Cardiac septum (tissue), 1 donor: Measurements from ENCODE around the gene MRPL41. TPM values are rescaled to one million over a fixed set of nuclear protein-coding genes. Genes with fewer than 3 reads are reported as not detected.
"Not testable (repeated sequence)": the region's sequence is repeated elsewhere in the genome, so short reads cannot be mapped to it uniquely, and the experiment has no call there.

Experiments used
- DNase-seq: peaks from one replicate; pipeline ENCODE4 v3.0.0-alpha.2; 2020; ENCODE audit warnings: low spot score
- intact Hi-C: fragments of 100-400 bp; cut with DNase I; formaldehyde crosslinking; loops from one replicate; pipeline ENCODE4 v1.14.0; 2022
- total RNA-seq: library from RNA; stranded (reverse); fragmentation: NEBNext Ultra II Directional; extraction: Animal tissue kit (Norgen Biotek cat#: 25700); gene quantifications from one replicate; pipeline ENCODE4 v1.2.1, GENCODE V29; 2021
- donor health status: DM: no; HTN: no; CAD: no.

Gene MRPL41
- total RNA-seq, 1 donor from 2014 or later: 184 TPM

DNA sequence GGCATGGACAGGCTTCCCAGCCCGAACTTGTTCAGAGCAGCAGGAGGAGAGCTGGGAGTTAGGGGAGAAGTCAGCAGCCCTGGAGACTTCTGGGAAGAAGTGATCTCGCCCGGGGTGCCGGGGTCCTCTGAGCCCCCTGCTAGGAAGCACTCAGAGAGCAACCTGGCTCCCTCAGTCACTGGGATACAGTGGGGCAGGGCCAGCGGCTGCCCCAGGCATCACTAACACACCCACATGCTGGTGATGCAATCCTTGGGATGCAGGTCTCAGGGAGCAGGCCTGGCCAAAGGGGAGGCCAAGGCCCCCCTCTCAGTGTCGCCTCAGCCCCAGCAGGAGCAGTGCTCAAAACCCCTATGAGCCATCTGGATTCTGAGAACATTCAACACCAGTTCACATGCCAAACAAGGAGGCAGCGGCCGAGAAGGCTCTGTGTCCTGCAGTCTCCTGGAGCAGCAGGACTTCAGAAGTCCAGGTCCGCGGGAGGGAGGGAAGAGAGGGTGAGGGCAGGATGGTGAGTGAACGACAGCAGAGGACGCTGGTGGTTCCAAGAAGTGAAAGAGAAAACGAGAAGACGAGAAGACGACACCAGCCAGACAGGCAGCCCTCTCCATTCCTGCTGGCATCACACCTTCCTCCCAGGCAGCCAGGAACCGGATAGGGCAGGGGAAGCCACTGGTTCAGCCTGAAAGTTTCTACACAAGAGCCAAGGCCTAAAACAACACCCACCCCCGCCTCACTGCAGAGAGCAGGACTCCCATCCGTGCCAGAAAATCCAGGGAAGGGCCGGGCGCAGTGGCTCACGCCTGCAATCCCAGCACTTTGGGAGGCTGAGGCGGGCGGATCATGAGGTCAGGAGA, 3.8 kb upstream of the MRPL41 start:
- intact Hi-C loops: no loop called here
- DNase-seq: no peak

- peak; percentile 91 for DNase-seq
- intact Hi-C loops: no loop called here
These were observed 1.5 kb upstream of the MRPL41 start, which contains the start of gene PNPLA7 for GRCh38 chr9:137550231-137550621. TSS of gene PNPLA7 (minus strand) at chr9:137550402. CDS start at chr9:137550197, 205 bp downstream.

GRCh38 chr9:137550958-137551263, 768 bp upstream of the MRPL41 start:
- DNase-seq, intact Hi-C loops: not testable (repeated sequence)

DNA sequence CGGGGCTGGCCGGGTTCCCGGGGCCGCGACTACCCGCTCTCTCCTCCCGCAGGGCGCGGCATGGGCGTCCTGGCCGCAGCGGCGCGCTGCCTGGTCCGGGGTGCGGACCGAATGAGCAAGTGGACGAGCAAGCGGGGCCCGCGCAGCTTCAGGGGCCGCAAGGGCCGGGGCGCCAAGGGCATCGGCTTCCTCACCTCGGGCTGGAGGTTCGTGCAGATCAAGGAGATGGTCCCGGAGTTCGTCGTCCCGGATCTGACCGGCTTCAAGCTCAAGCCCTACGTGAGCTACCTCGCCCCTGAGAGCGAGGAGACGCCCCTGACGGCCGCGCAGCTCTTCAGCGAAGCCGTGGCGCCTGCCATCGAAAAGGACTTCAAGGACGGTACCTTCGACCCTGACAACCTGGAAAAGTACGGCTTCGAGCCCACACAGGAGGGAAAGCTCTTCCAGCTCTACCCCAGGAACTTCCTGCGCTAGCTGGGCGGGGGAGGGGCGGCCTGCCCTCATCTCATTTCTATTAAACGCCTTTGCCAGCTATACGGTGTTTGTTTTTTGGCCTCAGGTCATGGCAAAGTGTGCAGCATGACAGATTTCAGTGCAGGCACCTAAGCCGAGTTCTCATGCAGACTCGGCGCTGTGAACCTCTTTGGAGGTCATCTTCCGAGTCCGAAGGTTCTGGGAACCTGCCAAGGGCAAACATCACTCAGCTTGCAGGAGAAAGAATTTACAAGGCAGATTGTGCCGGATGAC, 516 bp downstream of the MRPL41 start:
- intact Hi-C loops: loop anchor here (2.0 kb wide), 1 partner anchor 27 kb away; the partner anchor contains the start of gene DPH7

GRCh38 chr9:137553654-137554053, 2.0 kb downstream of the MRPL41 start:
- DNase-seq: not testable (repeated sequence)

More for the DNA sequence above, 516 bp downstream of the MRPL41 start:
- no peak for DNase-seq

GRCh38 chr9:137554349-137554748, 2.7 kb downstream of the MRPL41 start:
- no peak for DNase-seq

More at GRCh38 chr9:137553654-137554053, 2.0 kb downstream of the MRPL41 start:
- intact Hi-C loops: loop anchor here (2.0 kb wide), 1 partner anchor 25 kb away; the partner anchor contains the start of gene DPH7

GRCh38 chr9:137555179-137555578, 3.5 kb downstream of the MRPL41 start:
- DNase-seq: no peak
- intact Hi-C loops: no loop called here

More at GRCh38 chr9:137554349-137554748, 2.7 kb downstream of the MRPL41 start:
- intact Hi-C loops: no loop called here

DNA sequence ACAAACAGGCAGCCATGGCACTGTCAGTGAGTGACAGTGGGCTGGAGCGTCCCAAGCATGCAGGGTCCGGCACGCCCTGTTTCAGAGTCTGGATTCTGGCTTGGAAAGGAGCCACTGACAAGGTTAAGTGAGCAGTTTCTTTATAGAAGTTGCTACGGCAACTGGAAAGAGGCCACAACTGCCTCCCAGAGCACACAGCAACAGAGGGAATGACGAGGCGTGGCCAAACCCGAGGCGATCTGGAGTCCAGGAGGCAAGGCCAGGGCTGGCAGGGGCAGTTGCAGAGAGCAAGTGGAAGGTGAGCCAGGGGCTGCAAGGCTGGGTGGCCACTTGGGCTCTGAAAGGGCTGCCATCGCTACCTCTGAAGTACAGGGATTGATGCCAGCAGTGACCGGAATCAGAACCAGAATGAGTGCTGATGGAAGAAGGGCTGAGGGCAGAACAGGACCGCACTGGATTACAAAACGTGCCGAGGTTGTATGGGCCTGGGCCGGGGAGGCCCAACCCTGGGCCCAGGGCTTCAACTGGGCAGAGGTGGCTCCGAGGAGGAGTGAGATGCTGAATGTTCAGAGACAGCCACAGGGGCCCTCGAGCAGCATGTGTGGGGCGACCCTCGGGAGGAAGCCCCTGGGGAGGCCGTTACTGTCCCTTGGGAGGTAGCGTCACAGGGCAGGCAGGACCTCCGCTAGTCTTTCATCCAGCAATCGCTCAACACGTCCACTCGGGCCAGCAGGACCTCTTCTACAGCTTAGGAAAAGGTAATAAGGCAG, 4.6 kb downstream of the MRPL41 start:
- intact Hi-C loops: no loop called here
- no peak for DNase-seq

- no peak for DNase-seq
- intact Hi-C loops: no loop called here
These were observed 6.4 kb downstream of the MRPL41 start for GRCh38 chr9:137558127-137558526.

GRCh38 chr9:137564134-137564533, 12.5 kb downstream of the MRPL41 start:
- DNase-seq: no peak
- intact Hi-C loops: no loop called here

GRCh38 chr9:137564817-137565411, 13.2 kb downstream of the MRPL41 start:
- intact Hi-C loops: no loop called here
- no peak for DNase-seq

DNA sequence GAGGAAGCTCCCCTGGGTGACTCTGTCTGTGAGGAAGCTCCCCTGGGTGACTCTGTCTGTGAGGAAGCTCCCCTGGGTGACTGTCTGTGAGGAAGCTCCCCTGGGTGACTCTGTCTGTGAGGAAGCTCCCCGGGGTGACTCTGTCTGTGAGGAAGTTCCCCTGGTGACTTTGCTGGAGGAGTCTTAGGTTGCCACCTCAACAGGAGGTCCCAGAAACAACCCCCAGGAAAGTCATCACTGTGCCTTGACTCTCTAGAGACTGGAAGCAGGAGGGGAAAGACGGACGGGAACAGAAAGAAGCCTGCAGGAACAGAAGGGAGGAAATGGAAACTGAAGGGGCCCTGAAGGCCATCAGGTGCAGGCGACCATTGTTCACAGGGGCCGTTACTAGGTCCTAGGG, 16.8 kb downstream of the MRPL41 start:
- DNase-seq, intact Hi-C loops: not testable (repeated sequence)

- no peak for DNase-seq
- intact Hi-C loops: no loop called here
These were observed 18.0 kb downstream of the MRPL41 start for GRCh38 chr9:137569609-137570203.

- intact Hi-C loops: no loop called here
- DNase-seq: no peak
These were observed 18.9 kb downstream of the MRPL41 start for GRCh38 chr9:137570566-137570965.

GRCh38 chr9:137574192-137574591, 22.5 kb downstream of the MRPL41 start:
- DNase-seq: no peak
- intact Hi-C loops: no loop called here

DNA sequence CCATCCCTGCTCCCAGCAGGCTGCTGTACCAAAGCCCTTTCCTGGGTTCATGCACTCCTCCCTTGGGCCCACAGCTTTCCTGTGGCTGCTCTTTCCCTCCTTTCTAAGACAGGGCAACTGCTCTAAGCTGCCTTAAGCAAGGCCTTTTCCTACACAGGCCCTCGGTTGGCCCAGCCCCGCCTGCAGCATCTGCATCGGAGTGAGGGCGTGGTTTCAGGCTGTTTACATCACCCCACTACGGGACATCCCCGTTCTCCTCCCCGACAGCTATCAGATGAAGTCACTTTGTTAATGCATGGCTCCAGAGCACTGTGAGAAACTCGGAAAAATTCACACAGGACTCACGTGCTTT, 23.7 kb downstream of the MRPL41 start:
- intact Hi-C loops: no loop called here
- no peak for DNase-seq

GRCh38 chr9:137575716-137576411, 24.2 kb downstream of the MRPL41 start:
- intact Hi-C loops: no loop called here

DNA sequence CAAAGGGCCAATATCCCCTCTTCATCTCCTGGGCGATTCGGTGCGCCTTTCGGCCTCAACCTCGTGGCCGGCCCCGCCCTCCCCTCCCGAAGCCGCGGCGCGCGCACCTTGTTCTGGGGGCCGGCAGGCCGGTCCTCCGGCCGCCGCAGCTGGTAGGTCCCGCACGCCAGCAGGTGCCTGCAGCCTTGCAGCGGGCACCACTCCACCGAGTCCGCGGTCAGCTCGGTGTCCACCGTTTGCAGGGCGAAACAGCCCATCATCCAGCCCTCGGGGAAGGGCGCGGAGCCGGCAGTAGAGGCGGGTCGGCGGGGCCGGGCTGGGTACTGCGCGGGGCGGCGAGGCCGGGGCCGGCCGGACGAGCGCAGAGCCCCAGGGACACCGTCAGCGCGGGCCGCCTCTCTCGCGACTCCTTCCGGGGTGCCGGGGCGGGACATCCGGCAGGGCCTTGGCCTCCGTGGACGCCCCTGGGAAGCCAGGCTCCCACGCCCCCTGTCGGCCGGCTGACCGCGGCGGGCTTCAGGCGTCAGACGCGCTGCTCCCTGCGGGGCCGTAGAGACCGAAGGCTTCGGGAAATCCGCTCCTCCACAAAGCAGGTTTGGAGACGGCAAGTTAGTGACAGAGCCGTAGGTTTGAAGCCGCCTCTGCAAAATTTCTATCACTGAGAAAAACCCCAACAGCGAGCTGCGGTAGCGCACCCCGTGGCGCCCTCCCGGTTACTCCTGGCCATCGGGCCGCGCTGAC, 27.0 kb downstream of the MRPL41 start, which contains the start of gene DPH7:
DPH7 (minus strand) TSS at position 408 of the 741 bp plus-strand sequence; CDS start at position 260, 148 bp downstream.
- DNase-seq: peak; percentile 98
- intact Hi-C loops: loop anchor here (2.0 kb wide), 1 partner anchor 26 kb away; no protein-coding TSS in a partner anchor

More at GRCh38 chr9:137575716-137576411, 24.2 kb downstream of the MRPL41 start:
- DNase-seq: no peak
